Activated T-cell treated with anti-CD3 and anti-CD28 coated beads for 48 hours (primary cell): ENCODE measurements around the gene APBB3.
"Not testable (repeated sequence)": the region's sequence is repeated elsewhere in the genome, so short reads cannot be mapped to it uniquely, and the experiment has no call there.

Experiments used
- DNase-seq: peaks from one replicate; pipeline ENCODE4 v3.0.0-alpha.2; 2020; ENCODE audit warnings: low read depth

Gene APBB3

GRCh38 chr5:140564196-140565023 lies at the start of gene APBB3, which contains the start of gene SLC35A4:
Gene APBB3, minus strand, starts transcription at chr5:140564598. Its CDS starts 353 bp downstream, at chr5:140564245.
Gene SLC35A4, plus strand, starts transcription at chr5:140564828. Its CDS starts 2,342 bp downstream, at chr5:140567170.
- DNase-seq: peak; percentile 89

- no peak for DNase-seq
These were observed 46.7 kb upstream of the APBB3 start for GRCh38 chr5:140611020-140611521.

- DNase-seq: no peak
These were observed 44.7 kb upstream of the APBB3 start for GRCh38 chr5:140609126-140609525.

GRCh38 chr5:140608722-140609121 lies 44.3 kb upstream of the APBB3 start:
- no peak for DNase-seq

GRCh38 chr5:140607031-140607430 lies 42.6 kb upstream of the APBB3 start:
- DNase-seq: no peak

- DNase-seq: no peak
These were observed 41.5 kb upstream of the APBB3 start for GRCh38 chr5:140605879-140606278.

- no peak for DNase-seq
These were observed 39.3 kb upstream of the APBB3 start for GRCh38 chr5:140603734-140604133.

GRCh38 chr5:140603446-140603698 lies 39.0 kb upstream of the APBB3 start:
- DNase-seq: not testable (repeated sequence)

GRCh38 chr5:140602147-140602546 lies 37.7 kb upstream of the APBB3 start:
- DNase-seq: no peak

GRCh38 chr5:140600096-140600495 lies 35.7 kb upstream of the APBB3 start:
- DNase-seq: no peak

GRCh38 chr5:140598836-140599235 lies 34.4 kb upstream of the APBB3 start:
- DNase-seq: no peak

GRCh38 chr5:140596321-140596741 lies 31.9 kb upstream of the APBB3 start:
- DNase-seq: no peak

- no peak for DNase-seq
These were observed 31.3 kb upstream of the APBB3 start for GRCh38 chr5:140595538-140596300.

GRCh38 chr5:140594169-140594568 lies 29.8 kb upstream of the APBB3 start:
- DNase-seq: no peak

GRCh38 chr5:140593070-140593469 lies 28.7 kb upstream of the APBB3 start:
- not testable (repeated sequence) for DNase-seq

- no peak for DNase-seq
These were observed 27.5 kb upstream of the APBB3 start for GRCh38 chr5:140591747-140592372.

- DNase-seq: no peak
These were observed 26.5 kb upstream of the APBB3 start for GRCh38 chr5:140590861-140591260.

GRCh38 chr5:140588311-140589070 lies 24.1 kb upstream of the APBB3 start:
- no peak for DNase-seq

- no peak for DNase-seq
These were observed 23.1 kb upstream of the APBB3 start for GRCh38 chr5:140587495-140587894.

- DNase-seq: not testable (repeated sequence)
These were observed 14.9 kb upstream of the APBB3 start for GRCh38 chr5:140579188-140579747.

GRCh38 chr5:140576776-140577201 lies 12.4 kb upstream of the APBB3 start:
- no peak for DNase-seq

GRCh38 chr5:140575309-140575708 lies 10.9 kb upstream of the APBB3 start:
- DNase-seq: no peak
